22Rv1 (cell line): ENCODE results near the gene MTG1.

Experiments used
- H3K27ac ChIP-seq: fragments of 450-650 bp; 2 replicates; pipeline ENCODE4 v1.5.1; 2017
- ZFX ChIP-seq: fragments of 450-650 bp; IDR thresholded peaks from 2 replicates; pipeline ENCODE4 v1.6.1; 2017; ENCODE audit warnings: antibody characterized with exemption, borderline replicate concordance
- TF ChIP-seq, protein P1 (sequence below): fragments of 450-650 bp; IDR thresholded peaks from 2 replicates; pipeline ENCODE4 v1.5.1; 2017; ENCODE audit warnings: mild to moderate bottlenecking

MTG1 gene

DNA sequence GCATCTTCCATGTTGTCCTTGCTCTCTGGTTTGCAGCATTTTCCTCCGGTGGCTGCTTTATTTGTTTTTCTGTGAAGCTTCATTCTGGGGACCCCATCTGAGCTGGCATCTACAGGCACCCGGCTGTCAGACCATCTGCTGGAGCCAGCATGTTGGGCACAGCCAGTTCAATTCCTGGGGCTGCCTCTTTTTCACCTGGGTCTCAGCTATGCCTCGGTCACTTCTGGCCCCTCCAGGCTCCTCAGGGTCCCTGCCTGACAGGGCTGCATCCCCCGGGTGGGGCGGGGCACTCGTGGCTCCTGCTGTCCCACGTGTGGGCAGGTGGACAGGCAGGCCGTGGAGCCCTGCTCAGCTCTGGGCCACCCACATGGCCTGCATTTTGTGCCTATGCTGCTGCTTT, 67.9 kb downstream of the MTG1 start:
- TF ChIP-seq, protein P1, sequence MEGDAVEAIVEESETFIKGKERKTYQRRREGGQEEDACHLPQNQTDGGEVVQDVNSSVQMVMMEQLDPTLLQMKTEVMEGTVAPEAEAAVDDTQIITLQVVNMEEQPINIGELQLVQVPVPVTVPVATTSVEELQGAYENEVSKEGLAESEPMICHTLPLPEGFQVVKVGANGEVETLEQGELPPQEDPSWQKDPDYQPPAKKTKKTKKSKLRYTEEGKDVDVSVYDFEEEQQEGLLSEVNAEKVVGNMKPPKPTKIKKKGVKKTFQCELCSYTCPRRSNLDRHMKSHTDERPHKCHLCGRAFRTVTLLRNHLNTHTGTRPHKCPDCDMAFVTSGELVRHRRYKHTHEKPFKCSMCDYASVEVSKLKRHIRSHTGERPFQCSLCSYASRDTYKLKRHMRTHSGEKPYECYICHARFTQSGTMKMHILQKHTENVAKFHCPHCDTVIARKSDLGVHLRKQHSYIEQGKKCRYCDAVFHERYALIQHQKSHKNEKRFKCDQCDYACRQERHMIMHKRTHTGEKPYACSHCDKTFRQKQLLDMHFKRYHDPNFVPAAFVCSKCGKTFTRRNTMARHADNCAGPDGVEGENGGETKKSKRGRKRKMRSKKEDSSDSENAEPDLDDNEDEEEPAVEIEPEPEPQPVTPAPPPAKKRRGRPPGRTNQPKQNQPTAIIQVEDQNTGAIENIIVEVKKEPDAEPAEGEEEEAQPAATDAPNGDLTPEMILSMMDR, result no peak
- no peak for TF ChIP-seq ZFX
- H3K27ac ChIP-seq, result no peak overlapping the region

DNA sequence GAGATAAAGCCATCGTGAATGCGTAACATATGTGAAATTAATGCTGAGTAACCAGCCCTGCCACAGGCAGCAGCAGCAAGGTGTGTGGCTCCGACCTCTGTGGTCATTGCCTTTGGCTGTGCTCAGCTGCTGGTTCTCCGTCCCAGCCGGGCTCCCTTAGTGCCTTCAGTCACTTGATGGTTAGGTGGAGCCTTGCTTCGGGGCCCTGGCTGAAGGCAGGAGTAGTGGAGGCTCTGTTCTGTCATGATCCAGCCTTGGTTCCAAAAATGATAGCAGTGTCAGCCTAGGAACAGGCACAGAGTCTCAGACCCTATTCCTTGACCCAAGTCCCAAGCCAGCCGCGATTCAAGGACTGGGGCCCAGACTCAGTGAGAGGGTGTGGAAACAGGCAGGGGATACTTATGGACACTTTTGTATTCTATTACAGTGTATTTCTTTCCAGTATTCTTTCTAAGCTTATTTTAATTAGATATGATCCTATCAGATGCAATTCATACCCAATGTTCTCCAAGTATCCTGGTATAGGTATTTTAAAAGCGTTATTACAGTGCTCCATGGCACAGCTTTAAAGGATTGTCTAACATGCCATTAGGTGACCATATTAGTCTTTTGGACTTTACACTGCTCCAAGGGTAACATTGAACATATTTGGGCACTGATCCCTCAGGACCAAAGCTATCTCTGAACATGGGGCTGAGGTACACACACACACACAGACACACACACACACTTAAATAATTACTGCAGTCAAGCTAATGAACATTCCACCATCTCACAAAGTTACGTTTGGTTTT, 68.8 kb downstream of the MTG1 start:
- H3K27ac ChIP-seq, result no peak overlapping the region
- TF ChIP-seq ZFX, result no peak
- TF ChIP-seq, protein P1, result no peak

DNA sequence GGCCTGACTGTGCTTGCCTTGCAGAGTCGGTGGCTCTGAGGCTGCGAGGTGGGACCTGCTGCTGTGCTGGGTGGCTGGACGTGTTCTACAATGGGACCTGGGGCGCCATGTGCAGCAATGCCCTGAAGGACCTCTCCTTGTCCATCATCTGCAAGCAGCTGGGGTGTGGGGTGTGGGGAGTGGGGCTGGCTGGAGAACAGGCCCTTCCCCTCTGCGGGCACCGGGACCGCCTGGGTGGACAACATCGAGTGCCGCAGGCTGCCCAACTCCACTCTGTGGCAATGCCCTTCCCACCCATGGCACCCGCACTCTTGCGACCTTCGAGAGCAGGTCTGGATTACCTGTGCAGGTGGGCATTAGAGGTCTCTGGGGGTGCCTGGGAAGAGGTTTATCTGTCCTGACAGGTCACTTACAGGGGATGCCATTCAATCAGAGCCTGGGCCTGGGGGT, 70.7 kb downstream of the MTG1 start:
- TF ChIP-seq, protein P1, result no peak
- no peak for TF ChIP-seq ZFX
- no peak overlapping the region for H3K27ac ChIP-seq

DNA sequence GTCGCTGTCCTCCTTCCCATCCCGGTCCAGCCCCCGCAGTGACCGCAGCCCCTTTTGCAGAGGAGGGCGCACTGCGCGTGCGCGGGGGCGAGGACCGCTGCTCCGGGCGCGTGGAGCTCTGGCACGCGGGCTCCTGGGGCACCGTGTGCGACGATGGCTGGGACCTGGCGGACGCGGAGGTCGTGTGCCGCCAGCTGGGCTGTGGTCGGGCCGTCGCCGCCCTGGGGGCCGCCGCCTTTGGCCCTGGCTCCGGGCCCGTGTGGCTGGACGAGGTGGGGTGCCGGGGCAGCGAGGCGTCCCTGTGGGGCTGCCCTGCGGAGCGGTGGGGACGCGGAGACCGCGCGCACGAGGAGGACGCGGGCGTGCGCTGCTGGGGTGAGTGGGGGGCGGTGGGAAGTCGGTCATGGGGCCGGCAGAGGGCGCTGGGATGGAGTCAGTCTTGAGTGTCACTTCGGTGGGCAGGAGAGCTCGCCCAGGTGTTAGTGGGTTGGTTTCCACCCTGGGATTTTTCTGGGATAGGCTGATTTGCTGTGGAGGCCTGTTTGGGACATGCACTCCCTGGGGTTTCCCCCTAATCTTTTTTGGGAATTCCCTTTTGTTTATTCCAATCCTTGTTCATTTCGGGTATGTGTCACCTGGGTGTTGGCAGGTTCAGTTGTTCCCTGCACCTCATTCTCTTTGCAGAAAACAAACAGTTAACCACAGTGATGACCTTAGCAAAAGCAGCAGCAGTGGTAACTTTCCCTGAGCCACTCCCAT, 71.4 kb downstream of the MTG1 start:
- no peak for TF ChIP-seq ZFX
- TF ChIP-seq, protein P1, result no peak
- no peak overlapping the region for H3K27ac ChIP-seq

DNA sequence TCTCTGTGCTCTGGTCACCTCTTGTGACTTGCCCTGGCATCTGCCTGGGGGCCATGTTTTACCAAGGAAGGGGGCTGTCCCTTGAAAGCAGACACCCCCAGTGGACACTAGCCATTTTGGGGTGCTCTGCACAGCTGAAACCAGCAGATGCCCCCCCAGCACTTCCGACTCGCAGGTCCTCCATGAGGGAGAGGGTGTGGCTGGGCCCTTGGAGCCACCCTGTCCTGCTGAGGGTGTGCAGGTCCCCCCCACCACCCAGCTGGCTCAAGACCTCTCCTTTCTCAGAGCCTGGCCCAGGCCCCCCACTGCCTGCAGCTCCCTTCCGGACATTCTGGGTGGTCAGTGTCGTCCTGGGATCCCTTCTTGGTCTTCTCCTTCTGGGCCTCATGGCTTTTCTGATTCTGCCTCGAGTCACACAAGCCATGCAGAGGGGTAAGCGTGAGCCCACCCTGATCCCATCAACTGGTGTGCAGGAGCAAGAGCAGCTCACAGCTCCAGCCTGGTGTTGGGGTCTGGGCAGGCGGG, 72.1 kb downstream of the MTG1 start:
- H3K27ac ChIP-seq, result no peak overlapping the region
- TF ChIP-seq, protein P1, result no peak
- no peak for TF ChIP-seq ZFX

DNA sequence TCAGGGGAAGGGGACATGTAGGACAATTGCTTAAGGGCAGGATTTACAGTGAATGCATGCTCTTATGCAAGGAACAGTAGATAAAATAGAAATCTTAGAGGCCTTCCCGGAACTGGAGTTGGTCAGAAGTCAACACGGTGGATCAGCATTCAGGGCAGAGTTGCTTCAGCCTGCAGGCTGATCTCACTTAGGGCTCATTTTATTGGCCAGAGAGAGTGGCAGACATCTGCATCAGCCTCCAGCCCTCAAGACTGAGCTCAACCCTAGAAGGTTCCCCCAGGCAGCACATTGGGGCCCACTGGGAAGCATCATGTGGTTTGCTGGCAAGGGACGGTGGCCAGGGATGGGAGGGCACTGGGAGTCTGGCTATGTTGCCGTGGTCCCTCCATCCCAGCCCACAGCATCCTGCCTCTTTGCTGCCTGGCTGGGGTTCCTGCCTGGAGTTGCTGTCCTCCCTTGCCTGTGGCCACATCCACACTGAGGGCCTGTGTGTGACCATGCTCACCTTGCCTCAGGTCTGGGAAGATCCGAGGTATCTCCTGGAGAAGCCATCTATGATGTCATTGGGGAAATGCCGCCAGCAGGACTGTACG, 72.8 kb downstream of the MTG1 start:
- H3K27ac ChIP-seq, result no peak overlapping the region
- TF ChIP-seq ZFX, result no peak
- TF ChIP-seq, protein P1, result no peak
